Stimulated activated CD8-positive, alpha-beta memory T cell treated with anti-CD3 and anti-CD28 coated beads, Interleukin-4, amount 100 ng/mL, for 4 hours (primary cell): Measurements from ENCODE around the gene IMMP2L.
"Not testable (repeated sequence)": the region's sequence is repeated elsewhere in the genome, so short reads cannot be mapped to it uniquely, and the experiment has no call there.

ENCODE experiments used
- DNase-seq, 2 donors: peaks; one replicate each; pipeline ENCODE4 v3.0.0-alpha.2; 2020; ENCODE audit warnings: low read depth in 2 of 2, low spot score in 1 of 2

IMMP2L gene

GRCh38 chr7:111465774-111466173 is 96.5 kb downstream of the IMMP2L start:
- not testable (repeated sequence) for DNase-seq

- no peak for DNase-seq
Measured at GRCh38 chr7:111460695-111461094, 101.6 kb downstream of the IMMP2L start.

- no peak for DNase-seq
Measured at GRCh38 chr7:111459757-111460280, 102.5 kb downstream of the IMMP2L start.

GRCh38 chr7:111459065-111459756 is 103.1 kb downstream of the IMMP2L start:
- DNase-seq = no peak

- not testable (repeated sequence) for DNase-seq
Measured at GRCh38 chr7:111450705-111451104, 111.6 kb downstream of the IMMP2L start.

- not testable (repeated sequence) for DNase-seq
Measured at GRCh38 chr7:111447502-111447901, 114.8 kb downstream of the IMMP2L start.

- no peak for DNase-seq
Measured at GRCh38 chr7:111439977-111440376, 122.3 kb downstream of the IMMP2L start.

- no peak for DNase-seq
Measured at GRCh38 chr7:111438369-111439289, 123.7 kb downstream of the IMMP2L start.

- DNase-seq = no peak
Measured at GRCh38 chr7:111437736-111438135, 124.6 kb downstream of the IMMP2L start.

GRCh38 chr7:111436608-111437007 is 125.7 kb downstream of the IMMP2L start:
- DNase-seq = no peak

- no peak for DNase-seq
Measured at GRCh38 chr7:111433426-111433825, 128.9 kb downstream of the IMMP2L start.

GRCh38 chr7:111429781-111430180 is 132.5 kb downstream of the IMMP2L start:
- DNase-seq = no peak

GRCh38 chr7:111424768-111425167 is 137.5 kb downstream of the IMMP2L start:
- no peak for DNase-seq

GRCh38 chr7:111414374-111414773 is 147.9 kb downstream of the IMMP2L start:
- DNase-seq = no peak

GRCh38 chr7:111413739-111414138 is 148.6 kb downstream of the IMMP2L start:
- DNase-seq = no peak

- DNase-seq = no peak
Measured at GRCh38 chr7:111410899-111411298, 151.4 kb downstream of the IMMP2L start.

- DNase-seq = no peak
Measured at GRCh38 chr7:111409714-111410422, 152.4 kb downstream of the IMMP2L start.

GRCh38 chr7:111408724-111409123 is 153.6 kb downstream of the IMMP2L start:
- DNase-seq = no peak

GRCh38 chr7:111407258-111407657 is 155.0 kb downstream of the IMMP2L start:
- DNase-seq = no peak

- no peak for DNase-seq
Measured at GRCh38 chr7:111405621-111406020, 156.7 kb downstream of the IMMP2L start.

GRCh38 chr7:111401516-111401915 is 160.8 kb downstream of the IMMP2L start:
- no peak for DNase-seq
